Ascending aorta (tissue), 2 donors: ENCODE data around the gene TJP1. TPM values are rescaled to one million over a fixed set of nuclear protein-coding genes. Genes with fewer than 3 reads are reported as not detected.

Source experiments
- DNase-seq, 2 donors: peaks; one replicate each; pipeline ENCODE4 v3.0.0-alpha.2; 2019; ENCODE audit warnings: low spot score in 2 of 2
- H3K27ac ChIP-seq, 2 donors: fragments of 200-600 bp; sonication (generic); one replicate each; pipeline ENCODE4 v1.5.1; 2016 to 2017; ENCODE audit warnings: mild to moderate bottlenecking in 1 of 2
- H3K27me3 ChIP-seq: fragments of 200-600 bp; sonication (generic); one replicate; pipeline ENCODE4 v1.5.1; 2017
- H3K36me3 ChIP-seq, 2 donors: fragments of 200-600 bp; sonication (generic); one replicate each; pipeline ENCODE4 v1.5.1; 2016
- H3K4me1 ChIP-seq, 2 donors: fragments of 200-600 bp; sonication (generic); one replicate each; pipeline ENCODE4 v1.5.1; 2016 to 2017; ENCODE audit warnings: mild to moderate bottlenecking in 1 of 2
- H3K4me3 ChIP-seq, 2 donors: fragments of 200-600 bp; sonication (generic); one replicate each; pipeline ENCODE4 v1.5.1; 2016 to 2017; ENCODE audit warnings: mild to moderate bottlenecking in 1 of 2
- H3K9me3 ChIP-seq, 2 donors: fragments of 200-600 bp; sonication (generic); one replicate each; pipeline ENCODE4 v1.5.1; 2016
- CTCF ChIP-seq, 3 experiments: fragments of 200-600 bp in 2 of 3; fragments of 450-650 bp in 1 of 3; sonication (generic) in 2 of 3; IDR thresholded peaks; one replicate each; pipeline ENCODE4 v1.5.1; 2016 to 2019; ENCODE audit warnings: antibody characterized with exemption in 3 of 3, mild to moderate bottlenecking in 1 of 3, moderate library complexity in 1 of 3
- intact Hi-C: fragments of 100-400 bp; cut with DNase I; formaldehyde crosslinking; loops from one replicate; pipeline ENCODE4 v1.15.1; 2023
- total RNA-seq: library from RNA; depleted of rRNA; stranded (reverse); fragments of >200 nt; gene quantifications from one replicate; pipeline ENCODE4 v1.1.0, GENCODE V29; 2016

TJP1 gene
- total RNA-seq, 1 donor from 2014 or later = 90.0 TPM

DNA sequence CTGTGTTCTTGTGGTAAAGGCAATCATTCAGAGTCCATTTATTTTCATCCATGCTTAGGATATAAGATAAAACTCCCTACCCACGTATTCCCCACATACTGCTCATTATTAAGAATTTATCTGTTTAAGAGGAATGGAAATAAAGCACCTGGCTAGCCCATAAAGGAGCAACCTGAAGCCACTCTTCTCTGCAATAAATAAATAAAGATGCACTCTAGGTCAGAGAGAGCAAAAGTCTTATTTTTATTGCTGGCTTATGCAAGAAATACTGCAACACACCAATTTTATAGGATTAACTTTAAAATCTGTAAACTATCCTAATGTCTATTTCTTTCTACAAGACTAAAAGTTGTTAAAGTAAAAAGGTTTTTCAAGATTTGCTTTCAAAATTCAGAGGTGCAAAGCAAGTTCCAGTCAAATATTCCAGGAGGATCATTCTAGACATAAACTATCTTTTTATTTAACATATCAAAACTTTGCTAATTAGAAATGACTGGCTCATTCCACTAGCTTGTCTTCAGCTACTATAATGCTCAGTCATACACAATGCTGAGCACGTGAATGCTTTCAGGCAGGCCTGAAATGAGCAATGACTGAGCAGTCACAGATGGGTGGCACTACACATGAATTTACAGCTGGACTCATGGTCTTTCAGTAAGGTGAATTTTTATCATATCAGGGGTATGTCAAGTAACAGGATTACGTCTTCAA, 7.1 kb downstream of the TJP1 start:
- Histone ChIP-seq H3K27ac (no peak overlapping the region), H3K36me3 (no peaks in the 10 kb centered on the region), H3K27me3 (no peaks in the 10 kb centered on the region), H3K9me3 (no peaks in the 10 kb centered on the region), H3K4me1 (peaks cover 4 to 11% of the 10 kb centered on the region in 2 donors), H3K4me3 (no peak overlapping the region)
- no peak for TF ChIP-seq CTCF (IDR thresholded peaks at IDR 0.05)
- intact Hi-C loops = loop anchor here (2.0 to 5.0 kb wide), 2 partner anchors 43 to 64 kb away; no protein-coding TSS in a partner anchor
- no peak for DNase-seq

GRCh38 chr15:29813009-29813408, 9.3 kb downstream of the TJP1 start:
- DNase-seq = no peak
- Histone ChIP-seq H3K36me3 (no peaks in the 10 kb centered on the region), H3K4me1 (peaks cover 4 to 11% of the 10 kb centered on the region in 2 donors), H3K9me3 (no peaks in the 10 kb centered on the region), H3K4me3 (no peak overlapping the region), H3K27ac (no peak overlapping the region), H3K27me3 (no peaks in the 10 kb centered on the region)
- no peak for TF ChIP-seq CTCF (IDR thresholded peaks at IDR 0.05)
- intact Hi-C loops = no loop called here

GRCh38 chr15:29812384-29812694, 9.9 kb downstream of the TJP1 start:
- TF ChIP-seq CTCF (IDR thresholded peaks at IDR 0.05) = no peak
- H3K27ac ChIP-seq = no peak overlapping the region
- H3K9me3 ChIP-seq = no peaks in the 10 kb centered on the region
- intact Hi-C loops = no loop called here
- H3K4me3 ChIP-seq = no peak overlapping the region
- DNase-seq = no peak
- peaks cover 4 to 11% of the 10 kb centered on the region in 2 donors for H3K4me1 ChIP-seq
- no peaks in the 10 kb centered on the region for H3K27me3 ChIP-seq
- no peaks in the 10 kb centered on the region for H3K36me3 ChIP-seq

DNA sequence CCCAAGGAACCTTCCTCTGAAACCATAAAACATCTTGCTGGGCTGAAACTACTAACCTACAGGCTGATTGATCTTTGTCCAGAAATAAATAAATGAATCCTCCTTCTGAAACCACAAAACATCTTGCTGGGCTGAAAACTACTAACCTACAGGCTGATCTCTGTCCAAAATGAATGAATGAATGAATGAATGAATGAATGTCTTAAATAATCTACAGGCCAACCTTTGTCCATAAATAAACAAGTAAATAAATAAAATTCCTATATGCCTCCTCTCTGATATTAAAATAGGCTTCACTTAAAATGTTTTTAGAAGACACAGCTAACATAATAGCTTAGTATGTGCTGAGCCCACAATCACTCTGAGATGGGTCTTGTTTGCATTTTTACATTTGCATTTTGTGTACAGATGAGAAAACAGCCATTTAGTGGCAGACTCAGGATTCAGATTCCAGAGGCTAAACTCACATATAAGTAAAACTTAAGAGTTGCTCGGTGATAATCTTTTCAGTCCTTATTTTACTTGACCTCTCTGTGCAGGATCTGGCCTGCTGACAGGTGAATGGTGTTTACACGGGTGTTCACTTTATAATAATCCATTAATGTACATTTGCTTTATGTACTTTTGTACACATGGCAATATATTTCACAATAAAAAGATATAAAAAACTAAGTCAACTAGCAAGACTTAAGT, 10.4 kb downstream of the TJP1 start:
- TF ChIP-seq CTCF (IDR thresholded peaks at IDR 0.05) = no peak
- DNase-seq = no peak
- H3K9me3 ChIP-seq = no peaks in the 10 kb centered on the region
- intact Hi-C loops = no loop called here
- no peak overlapping the region for H3K27ac ChIP-seq
- no peaks in the 10 kb centered on the region for H3K27me3 ChIP-seq
- H3K4me3 ChIP-seq = no peak overlapping the region
- H3K4me1 ChIP-seq = peaks cover 4 to 11% of the 10 kb centered on the region in 2 donors
- no peaks in the 10 kb centered on the region for H3K36me3 ChIP-seq

- TF ChIP-seq CTCF (IDR thresholded peaks at IDR 0.05) = no peak
These were observed 16.6 kb downstream of the TJP1 start for GRCh38 chr15:29805708-29806104.

More at GRCh38 chr15:29805708-29806104, 16.6 kb downstream of the TJP1 start:
- H3K4me1 ChIP-seq = peaks cover 0 to 2% of the 10 kb centered on the region in 2 donors
- no peaks in the 10 kb centered on the region for H3K9me3 ChIP-seq
- no peak for DNase-seq
- no peak overlapping the region for H3K4me3 ChIP-seq
- no peak overlapping the region for H3K27ac ChIP-seq
- no peaks in the 10 kb centered on the region for H3K27me3 ChIP-seq
- intact Hi-C loops = no loop called here
- H3K36me3 ChIP-seq = no peaks in the 10 kb centered on the region
